ENCODE measurements around the gene EDN1.

The EDN1 gene

DNA sequence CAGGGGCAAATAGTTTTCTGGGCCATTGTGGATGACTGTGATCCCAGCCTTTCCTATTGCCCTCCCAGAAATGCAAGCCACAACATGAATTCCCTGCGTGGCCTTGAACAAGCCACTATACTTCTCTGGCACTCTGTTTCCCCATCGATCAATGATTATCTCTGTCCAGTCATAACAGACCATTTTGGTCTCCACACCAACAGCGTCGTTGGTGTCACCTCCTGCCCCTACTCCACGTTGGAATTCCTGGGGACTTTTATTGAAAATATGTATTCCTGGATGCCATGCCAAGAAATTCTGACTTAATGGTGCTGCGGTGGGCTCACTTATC, 50.3 kb downstream of the EDN1 start:
- peak overlapping the region; percentile 96; the same call in 1 of the 2 replicates for H3K27ac ChIP-seq
- TF ChIP-seq, protein P1, sequence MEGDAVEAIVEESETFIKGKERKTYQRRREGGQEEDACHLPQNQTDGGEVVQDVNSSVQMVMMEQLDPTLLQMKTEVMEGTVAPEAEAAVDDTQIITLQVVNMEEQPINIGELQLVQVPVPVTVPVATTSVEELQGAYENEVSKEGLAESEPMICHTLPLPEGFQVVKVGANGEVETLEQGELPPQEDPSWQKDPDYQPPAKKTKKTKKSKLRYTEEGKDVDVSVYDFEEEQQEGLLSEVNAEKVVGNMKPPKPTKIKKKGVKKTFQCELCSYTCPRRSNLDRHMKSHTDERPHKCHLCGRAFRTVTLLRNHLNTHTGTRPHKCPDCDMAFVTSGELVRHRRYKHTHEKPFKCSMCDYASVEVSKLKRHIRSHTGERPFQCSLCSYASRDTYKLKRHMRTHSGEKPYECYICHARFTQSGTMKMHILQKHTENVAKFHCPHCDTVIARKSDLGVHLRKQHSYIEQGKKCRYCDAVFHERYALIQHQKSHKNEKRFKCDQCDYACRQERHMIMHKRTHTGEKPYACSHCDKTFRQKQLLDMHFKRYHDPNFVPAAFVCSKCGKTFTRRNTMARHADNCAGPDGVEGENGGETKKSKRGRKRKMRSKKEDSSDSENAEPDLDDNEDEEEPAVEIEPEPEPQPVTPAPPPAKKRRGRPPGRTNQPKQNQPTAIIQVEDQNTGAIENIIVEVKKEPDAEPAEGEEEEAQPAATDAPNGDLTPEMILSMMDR (IDR thresholded peaks at IDR 0.05): no peak
- TF ChIP-seq ZFX (IDR thresholded peaks at IDR 0.05; ENCODE audit: borderline replicate concordance): no peak

DNA sequence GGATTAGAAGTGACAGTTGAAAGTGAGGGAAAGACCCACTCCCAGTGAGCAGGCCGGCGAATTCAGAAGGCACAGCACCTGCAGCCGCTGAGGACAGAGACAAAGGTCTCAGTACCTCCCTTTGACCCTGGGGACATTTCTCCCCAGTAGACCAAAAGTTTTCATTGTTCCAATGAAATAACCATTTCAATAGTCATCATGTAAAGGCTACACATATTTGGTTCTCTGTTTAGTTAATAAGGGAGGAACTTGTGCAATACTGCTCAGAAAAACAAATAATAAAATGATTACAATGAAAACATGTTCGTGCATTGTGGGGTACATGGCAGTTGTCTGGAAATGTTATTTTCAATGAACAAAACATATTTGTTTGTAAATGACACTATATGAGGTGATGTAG, 52.5 kb downstream of the EDN1 start:
- TF ChIP-seq, protein P1 (IDR thresholded peaks at IDR 0.05): no peak
- H3K27ac ChIP-seq: peak overlapping the region; percentile 96

DNA sequence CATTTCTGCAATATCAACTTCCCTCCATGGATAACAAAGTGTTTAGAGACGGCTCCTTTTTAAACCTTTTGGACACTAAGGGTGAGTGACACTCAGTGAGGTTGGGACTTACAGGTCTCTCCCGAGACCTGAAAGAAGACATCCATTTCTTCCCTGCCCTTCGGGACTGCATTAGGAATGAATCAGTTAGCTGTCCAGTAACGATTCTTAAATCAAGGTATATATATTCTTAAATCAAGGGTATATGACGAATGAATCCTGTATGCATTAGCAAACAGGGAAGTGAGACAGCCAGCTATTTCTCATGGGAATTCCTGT, 52.9 kb downstream of the EDN1 start:
- H3K27ac ChIP-seq: peak overlapping the region; percentile 96
- no peak for TF ChIP-seq ZFX (IDR thresholded peaks at IDR 0.05; ENCODE audit: borderline replicate concordance)

DNA sequence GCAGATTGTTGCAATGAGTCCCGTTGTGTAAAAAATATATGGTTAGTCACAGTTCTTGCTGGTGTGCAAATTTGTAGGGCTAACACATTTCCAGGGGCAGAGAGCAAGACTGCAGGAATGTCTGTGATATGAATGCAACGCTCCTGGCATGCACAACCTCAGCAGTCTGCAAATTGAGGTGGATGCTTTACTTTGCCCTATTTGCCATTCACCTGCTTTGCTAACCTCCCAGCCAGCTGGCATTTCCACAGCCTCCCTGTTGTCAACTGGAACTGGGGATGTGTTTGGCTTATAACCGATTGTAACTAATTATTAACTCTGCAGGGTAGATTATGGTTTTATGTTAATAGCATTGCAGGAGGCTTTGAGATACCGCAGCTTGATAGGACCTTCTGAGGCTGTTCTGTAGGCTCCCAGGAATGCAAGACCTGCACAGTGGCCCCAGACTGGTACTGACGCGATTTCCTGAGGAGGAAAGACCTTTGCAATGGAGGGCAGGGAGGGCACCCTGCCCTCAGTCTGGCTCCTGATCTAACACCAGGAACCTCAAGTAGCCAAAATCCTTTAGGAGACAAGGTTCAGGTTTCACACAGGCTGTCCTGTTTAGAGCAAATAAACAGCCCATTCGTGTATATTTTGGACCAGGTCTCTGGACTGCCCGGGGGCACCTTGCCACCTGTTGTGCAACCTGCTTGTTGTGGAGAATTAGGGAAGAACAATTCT, 53.4 kb downstream of the EDN1 start:
- peak overlapping the region; percentile 96 for H3K27ac ChIP-seq
- TF ChIP-seq, protein P1 (IDR thresholded peaks at IDR 0.05): no peak
- TF ChIP-seq ZFX (IDR thresholded peaks at IDR 0.05; ENCODE audit: borderline replicate concordance): no peak

DNA sequence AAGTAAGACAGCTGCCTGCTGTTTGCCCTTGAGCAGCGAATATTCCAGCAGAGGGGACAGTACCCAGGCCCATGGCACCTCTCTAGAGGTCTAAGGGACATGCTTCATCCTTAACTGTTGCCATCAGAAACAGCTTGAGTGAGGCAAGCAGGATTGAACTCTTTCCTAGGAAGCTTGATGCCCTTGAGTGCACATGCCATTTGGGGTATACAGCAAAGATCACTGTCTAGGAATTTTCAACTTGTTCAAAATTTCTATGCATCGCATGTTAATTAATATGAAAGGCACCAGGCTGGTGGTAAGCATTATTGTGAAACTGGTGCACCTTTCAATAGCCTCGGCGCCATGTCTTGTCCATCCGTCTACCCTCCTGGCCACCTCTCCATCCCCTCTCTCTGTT, 54.1 kb downstream of the EDN1 start:
- peak overlapping the region; percentile 96 for H3K27ac ChIP-seq

DNA sequence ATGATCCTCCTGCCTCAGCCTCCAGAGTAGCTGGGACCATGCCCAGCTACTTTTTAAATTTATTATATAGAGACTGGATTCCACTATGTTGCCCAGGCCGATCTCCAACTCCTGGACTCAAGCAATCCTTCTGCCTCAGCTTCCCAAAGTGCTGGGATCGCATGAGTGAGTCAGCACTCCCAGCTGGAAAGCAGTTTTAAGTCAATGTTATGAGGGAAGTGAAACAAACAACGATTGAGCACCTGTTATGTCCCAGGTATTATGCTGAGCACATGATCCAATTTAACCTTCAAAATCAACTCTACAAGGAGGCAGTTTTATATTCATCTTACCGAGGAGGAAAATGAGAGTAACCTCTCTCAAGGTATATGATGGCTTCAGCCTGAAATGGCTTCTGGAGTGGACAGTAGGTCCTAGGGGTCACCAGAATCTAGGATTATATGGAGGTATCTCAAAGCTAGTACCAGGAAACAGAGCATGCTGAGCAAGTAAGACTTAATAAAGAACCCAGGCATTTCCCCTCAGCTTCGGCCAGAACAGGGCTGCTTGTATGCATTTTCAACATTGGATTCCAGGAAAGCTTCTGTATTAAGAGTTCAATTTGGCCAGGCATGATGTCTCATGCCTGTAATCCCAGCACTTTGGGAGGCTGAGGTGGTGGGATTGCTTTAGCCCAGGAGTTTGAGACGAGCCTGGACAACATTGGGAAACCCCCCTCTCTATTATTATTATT, 55.0 kb downstream of the EDN1 start:
- no peak for TF ChIP-seq ZFX (IDR thresholded peaks at IDR 0.05; ENCODE audit: borderline replicate concordance)
- TF ChIP-seq, protein P1 (IDR thresholded peaks at IDR 0.05): no peak
- peak overlapping the region; percentile 96 for H3K27ac ChIP-seq

More for the DNA sequence above, 54.1 kb downstream of the EDN1 start:
- TF ChIP-seq ZFX (IDR thresholded peaks at IDR 0.05; ENCODE audit: borderline replicate concordance): no peak
- TF ChIP-seq, protein P1 (IDR thresholded peaks at IDR 0.05): no peak

DNA sequence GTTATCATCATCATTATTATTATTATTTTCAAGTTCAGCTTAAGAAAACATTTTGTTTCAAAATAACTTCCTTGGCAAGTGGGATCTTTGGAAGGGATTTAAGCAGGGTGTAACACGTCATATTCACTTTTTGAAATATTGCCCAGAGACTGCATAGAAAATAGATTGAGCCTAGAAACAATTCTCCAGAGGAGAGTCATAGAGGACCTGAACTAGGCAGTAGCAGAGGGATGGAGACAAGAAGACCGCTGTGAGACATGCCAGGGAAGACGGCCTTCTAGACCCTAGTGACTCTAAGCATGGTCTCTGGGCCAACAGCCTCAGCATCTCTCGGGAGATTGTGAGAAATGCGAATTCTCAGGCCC, 55.5 kb downstream of the EDN1 start:
- no peak for TF ChIP-seq ZFX (IDR thresholded peaks at IDR 0.05; ENCODE audit: borderline replicate concordance)
- TF ChIP-seq, protein P1 (IDR thresholded peaks at IDR 0.05): no peak
- H3K27ac ChIP-seq: peak overlapping the region; percentile 96
